Activated gamma-delta T cell (primary cell): ENCODE measurements around the gene RAD51B.

Experiments
- DNase-seq: peaks from one replicate; lab custom pipeline; 2025; lab: John Stamatoyannopoulos, UW

RAD51B gene

GRCh38 chr14:68573722-68574121 lies 754.1 kb downstream of the RAD51B start:
- no peak for DNase-seq

- no peak for DNase-seq
Observed at GRCh38 chr14:68574461-68574860, 754.9 kb downstream of the RAD51B start.

- DNase-seq: no peak
Observed at GRCh38 chr14:68574906-68575305, 755.3 kb downstream of the RAD51B start.

- no peak for DNase-seq
Observed at GRCh38 chr14:68575426-68575825, 755.8 kb downstream of the RAD51B start.

GRCh38 chr14:68576031-68576430 lies 756.5 kb downstream of the RAD51B start:
- DNase-seq: no peak

GRCh38 chr14:68576496-68577244 lies 757.1 kb downstream of the RAD51B start:
- no peak for DNase-seq

- no peak for DNase-seq
Observed at GRCh38 chr14:68577802-68578541, 758.4 kb downstream of the RAD51B start.

- DNase-seq: no peak
Observed at GRCh38 chr14:68578597-68578996, 759.0 kb downstream of the RAD51B start.

- no peak for DNase-seq
Observed at GRCh38 chr14:68580096-68580645, 760.6 kb downstream of the RAD51B start.

- DNase-seq: no peak
Observed at GRCh38 chr14:68580671-68581070, 761.1 kb downstream of the RAD51B start.

GRCh38 chr14:68583548-68584280 lies 764.1 kb downstream of the RAD51B start:
- DNase-seq: no peak

- DNase-seq: no peak
Observed at GRCh38 chr14:68584786-68585185, 765.2 kb downstream of the RAD51B start.

GRCh38 chr14:68585690-68586089 lies 766.1 kb downstream of the RAD51B start:
- no peak for DNase-seq

- no peak for DNase-seq
Observed at GRCh38 chr14:68586896-68587751, 767.5 kb downstream of the RAD51B start.

GRCh38 chr14:68587931-68588330 lies 768.4 kb downstream of the RAD51B start:
- DNase-seq: no peak

- DNase-seq: no peak
Observed at GRCh38 chr14:68589447-68590200, 770.0 kb downstream of the RAD51B start.

GRCh38 chr14:68590201-68590522 lies 770.6 kb downstream of the RAD51B start:
- no peak for DNase-seq

- DNase-seq: no peak
Observed at GRCh38 chr14:68591786-68592185, 772.2 kb downstream of the RAD51B start.

GRCh38 chr14:68592948-68593556 lies 773.5 kb downstream of the RAD51B start:
- no peak for DNase-seq

- no peak for DNase-seq
Observed at GRCh38 chr14:68593806-68594536, 774.4 kb downstream of the RAD51B start.
